ENCODE measurements around the gene CAMTA2. TPM values are rescaled to one million over a fixed set of nuclear protein-coding genes. Genes with fewer than 3 reads are reported as not detected.

CAMTA2 gene
- total RNA-seq, 3 donors from 2014 or later, result 11.0 to 17.7 (median 13.5) TPM

DNA sequence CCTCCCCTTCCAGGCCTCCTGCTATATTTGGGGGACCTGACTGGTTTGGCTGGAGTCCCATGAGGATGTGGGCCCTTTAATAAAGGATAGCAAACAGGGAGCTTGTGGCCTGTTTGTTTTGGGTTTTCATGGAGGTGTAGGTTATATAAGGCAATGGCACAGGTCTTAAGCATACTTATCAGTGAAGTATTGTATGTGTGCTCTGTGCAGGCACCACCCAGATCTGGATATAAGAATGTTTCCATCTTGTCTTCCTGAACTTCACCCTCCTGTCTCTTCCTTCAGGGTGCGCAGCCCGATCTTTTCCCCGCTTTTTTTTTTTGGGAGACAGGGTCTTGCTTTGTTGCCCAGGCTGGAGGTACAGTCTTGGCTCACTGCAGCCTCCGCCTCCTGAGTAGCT lies 37.1 kb upstream of the CAMTA2 start:
- Histone ChIP-seq H3K4me1 (no peaks in the 10 kb centered on the region), H3K9me3 (no peaks in the 10 kb centered on the region), H3K4me3 (no peak overlapping the region), H3K27ac (no peak overlapping the region), H3K36me3 (peaks cover 16% of the 10 kb centered on the region), H3K27me3 (no peaks in the 10 kb centered on the region)
- intact Hi-C loops (cut with DNase I; ENCODE audit: low total_unique reads), result no loop called here
- TF ChIP-seq POLR2A (IDR thresholded peaks at IDR 0.05) (no peak), POLR2AphosphoS5 (IDR thresholded peaks at IDR 0.05) (no peak)
- TF ChIP-seq, protein P1, sequence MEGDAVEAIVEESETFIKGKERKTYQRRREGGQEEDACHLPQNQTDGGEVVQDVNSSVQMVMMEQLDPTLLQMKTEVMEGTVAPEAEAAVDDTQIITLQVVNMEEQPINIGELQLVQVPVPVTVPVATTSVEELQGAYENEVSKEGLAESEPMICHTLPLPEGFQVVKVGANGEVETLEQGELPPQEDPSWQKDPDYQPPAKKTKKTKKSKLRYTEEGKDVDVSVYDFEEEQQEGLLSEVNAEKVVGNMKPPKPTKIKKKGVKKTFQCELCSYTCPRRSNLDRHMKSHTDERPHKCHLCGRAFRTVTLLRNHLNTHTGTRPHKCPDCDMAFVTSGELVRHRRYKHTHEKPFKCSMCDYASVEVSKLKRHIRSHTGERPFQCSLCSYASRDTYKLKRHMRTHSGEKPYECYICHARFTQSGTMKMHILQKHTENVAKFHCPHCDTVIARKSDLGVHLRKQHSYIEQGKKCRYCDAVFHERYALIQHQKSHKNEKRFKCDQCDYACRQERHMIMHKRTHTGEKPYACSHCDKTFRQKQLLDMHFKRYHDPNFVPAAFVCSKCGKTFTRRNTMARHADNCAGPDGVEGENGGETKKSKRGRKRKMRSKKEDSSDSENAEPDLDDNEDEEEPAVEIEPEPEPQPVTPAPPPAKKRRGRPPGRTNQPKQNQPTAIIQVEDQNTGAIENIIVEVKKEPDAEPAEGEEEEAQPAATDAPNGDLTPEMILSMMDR (IDR thresholded peaks at IDR 0.05), result no peak
- DNase-seq (ENCODE audit: low spot score in 2 of 2), result no peak

DNA sequence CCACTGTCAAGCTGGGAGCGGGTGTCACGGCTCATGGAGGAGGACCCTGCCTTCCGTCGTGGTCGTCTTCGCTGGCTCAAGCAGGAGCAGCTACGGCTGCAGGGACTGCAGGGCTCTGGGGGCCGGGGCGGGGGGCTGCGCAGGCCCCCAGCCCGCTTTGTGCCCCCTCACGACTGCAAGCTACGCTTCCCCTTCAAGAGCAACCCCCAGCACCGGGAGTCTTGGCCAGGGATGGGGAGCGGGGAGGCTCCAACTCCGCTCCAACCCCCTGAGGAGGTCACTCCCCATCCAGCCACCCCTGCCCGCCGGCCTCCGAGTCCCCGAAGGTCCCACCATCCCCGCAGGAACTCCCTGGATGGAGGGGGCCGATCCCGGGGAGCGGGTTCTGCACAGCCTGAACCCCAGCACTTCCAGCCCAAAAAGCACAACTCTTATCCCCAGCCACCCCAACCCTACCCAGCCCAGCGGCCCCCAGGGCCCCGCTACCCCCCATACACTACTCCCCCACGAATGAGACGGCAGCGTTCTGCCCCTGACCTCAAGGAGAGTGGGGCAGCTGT lies 36.2 kb upstream of the CAMTA2 start:
- no peak for DNase-seq (ENCODE audit: low spot score in 2 of 2)
- H3K36me3 ChIP-seq, result peaks cover 16% of the 10 kb centered on the region

DNA sequence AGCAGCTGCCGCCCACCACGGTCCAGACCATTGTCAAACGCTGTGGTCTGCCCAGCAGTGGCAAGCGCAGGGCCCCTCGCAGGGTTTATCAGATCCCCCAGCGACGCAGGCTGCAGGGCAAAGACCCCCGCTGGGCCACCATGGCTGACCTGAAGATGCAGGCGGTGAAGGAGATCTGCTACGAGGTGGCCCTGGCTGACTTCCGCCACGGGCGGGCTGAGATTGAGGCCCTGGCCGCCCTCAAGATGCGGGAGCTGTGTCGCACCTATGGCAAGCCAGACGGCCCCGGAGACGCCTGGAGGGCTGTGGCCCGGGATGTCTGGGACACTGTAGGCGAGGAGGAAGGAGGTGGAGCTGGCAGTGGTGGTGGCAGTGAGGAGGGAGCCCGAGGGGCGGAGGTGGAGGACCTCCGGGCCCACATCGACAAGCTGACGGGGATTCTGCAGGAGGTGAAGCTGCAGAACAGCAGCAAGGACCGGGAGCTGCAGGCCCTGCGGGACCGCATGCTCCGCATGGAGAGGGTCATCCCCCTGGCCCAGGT lies 34.8 kb upstream of the CAMTA2 start:
- TF ChIP-seq, protein P1 (IDR thresholded peaks at IDR 0.05), result no peak
- TF ChIP-seq POLR2A (IDR thresholded peaks at IDR 0.05), result no peak
- TF ChIP-seq POLR2AphosphoS5 (IDR thresholded peaks at IDR 0.05), result no peak
- Histone ChIP-seq H3K27me3 (no peaks in the 10 kb centered on the region), H3K27ac (no peak overlapping the region), H3K4me3 (no peak overlapping the region), H3K36me3 (peaks cover 16% of the 10 kb centered on the region), H3K4me1 (no peaks in the 10 kb centered on the region), H3K9me3 (no peaks in the 10 kb centered on the region)
- intact Hi-C loops (cut with DNase I; ENCODE audit: low total_unique reads), result no loop called here
- no peak for DNase-seq (ENCODE audit: low spot score in 2 of 2)

More for the DNA sequence above, 36.2 kb upstream of the CAMTA2 start:
- Histone ChIP-seq H3K27me3 (no peaks in the 10 kb centered on the region), H3K4me1 (no peaks in the 10 kb centered on the region), H3K27ac (no peak overlapping the region), H3K4me3 (no peak overlapping the region), H3K9me3 (no peaks in the 10 kb centered on the region)
- TF ChIP-seq POLR2A (IDR thresholded peaks at IDR 0.05) (no peak), POLR2AphosphoS5 (IDR thresholded peaks at IDR 0.05) (no peak)
- TF ChIP-seq, protein P1 (IDR thresholded peaks at IDR 0.05), result no peak
- intact Hi-C loops (cut with DNase I; ENCODE audit: low total_unique reads), result no loop called here

DNA sequence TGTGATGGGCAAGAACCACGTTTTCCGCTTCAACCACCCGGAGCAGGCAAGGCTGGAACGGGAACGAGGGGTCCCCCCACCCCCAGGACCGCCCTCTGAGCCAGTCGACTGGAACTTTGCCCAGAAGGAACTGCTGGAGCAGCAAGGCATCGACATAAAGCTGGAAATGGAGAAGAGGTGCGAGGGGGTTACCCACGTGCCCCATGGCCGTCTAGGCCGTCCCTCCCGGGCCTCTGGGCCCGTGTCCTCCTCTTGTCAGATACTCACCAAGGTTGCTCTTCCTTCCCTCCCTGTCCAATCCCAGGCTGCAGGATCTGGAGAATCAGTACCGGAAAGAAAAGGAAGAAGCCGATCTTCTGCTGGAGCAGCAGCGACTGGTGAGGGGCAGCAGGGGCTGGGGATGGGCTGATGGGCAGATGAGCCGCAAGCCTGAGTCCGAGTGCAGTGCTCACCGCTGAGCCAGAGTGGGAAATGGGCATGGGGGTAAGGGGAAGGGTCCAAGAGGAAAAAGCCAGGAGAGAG lies 33.1 kb upstream of the CAMTA2 start:
- H3K36me3 ChIP-seq, result peaks cover 16% of the 10 kb centered on the region
- no peak for DNase-seq (ENCODE audit: low spot score in 2 of 2)
- H3K4me3 ChIP-seq, result no peak overlapping the region
- intact Hi-C loops (cut with DNase I; ENCODE audit: low total_unique reads), result no loop called here
- no peak overlapping the region for H3K27ac ChIP-seq
- H3K4me1 ChIP-seq, result no peaks in the 10 kb centered on the region
- no peaks in the 10 kb centered on the region for H3K27me3 ChIP-seq
- TF ChIP-seq, protein P1 (IDR thresholded peaks at IDR 0.05), result no peak
- TF ChIP-seq POLR2AphosphoS5 (IDR thresholded peaks at IDR 0.05) (no peak), POLR2A (IDR thresholded peaks at IDR 0.05) (no peak)
- no peaks in the 10 kb centered on the region for H3K9me3 ChIP-seq

DNA sequence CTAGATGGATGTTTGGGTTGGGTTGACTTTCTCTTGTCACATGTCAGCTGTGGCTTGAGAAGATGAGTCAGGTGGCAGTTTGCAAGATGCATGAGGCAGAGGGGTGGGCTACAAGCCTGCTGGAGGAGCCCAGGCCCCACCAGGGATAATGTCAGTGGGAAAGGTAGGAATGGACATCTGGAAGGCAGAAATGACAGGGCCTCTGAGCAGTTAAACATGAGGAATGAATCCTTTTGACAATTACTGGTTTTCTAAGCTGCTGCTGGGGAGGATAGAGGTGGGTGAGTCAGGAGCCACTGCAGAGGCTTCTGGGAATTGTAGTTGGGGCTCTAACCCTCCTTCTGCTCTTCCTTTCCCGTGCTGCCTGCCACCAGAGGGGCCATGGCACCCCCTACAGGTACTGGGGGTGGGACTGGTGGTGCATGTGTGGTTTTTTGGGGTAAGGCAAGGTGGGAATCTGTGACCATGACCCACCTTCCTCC lies 32.0 kb upstream of the CAMTA2 start:
- Histone ChIP-seq H3K4me3 (no peak overlapping the region), H3K27ac (no peak overlapping the region), H3K9me3 (no peaks in the 10 kb centered on the region), H3K36me3 (peaks cover 16% of the 10 kb centered on the region), H3K4me1 (no peaks in the 10 kb centered on the region), H3K27me3 (no peaks in the 10 kb centered on the region)
- DNase-seq (ENCODE audit: low spot score in 2 of 2), result no peak
- TF ChIP-seq, protein P1 (IDR thresholded peaks at IDR 0.05), result no peak
- TF ChIP-seq POLR2AphosphoS5 (IDR thresholded peaks at IDR 0.05) (no peak), POLR2A (IDR thresholded peaks at IDR 0.05) (no peak)
- intact Hi-C loops (cut with DNase I; ENCODE audit: low total_unique reads), result no loop called here

Measured in breast epithelium (tissue), 4 donors.